Neural cell (in vitro differentiated cells): ENCODE measurements around the gene GRID1. TPM values are rescaled to one million over a fixed set of nuclear protein-coding genes. Genes with fewer than 3 reads are reported as not detected.

Experiments used
- H2AFZ ChIP-seq: fragments of 200-600, 300-800 bp; sonication (generic), shearing (Covaris generic); 2 replicates; pipeline ENCODE4 v1.6.0; 2014; ENCODE audit warnings: low read depth, mild to moderate bottlenecking, antibody characterized with exemption, low read length, moderate library complexity
- H3F3A ChIP-seq: fragments of 200-600 bp; shearing (Covaris generic); 2 replicates; pipeline ENCODE4 v1.6.1; 2016; ENCODE audit warnings: mild to moderate bottlenecking, moderate library complexity, mixed read lengths, antibody characterized with exemption, low read length; ENCODE audit not compliant: insufficient read depth, poor library complexity, severe bottlenecking
- H3K27ac ChIP-seq: fragments of 200-600, 300-800 bp; sonication (generic), shearing (Covaris generic); 2 replicates; pipeline ENCODE4 v1.5.1; 2014; ENCODE audit warnings: mild to moderate bottlenecking, low read length, moderate library complexity
- H3K27me3 ChIP-seq: fragments of 300-800, 200-600 bp; sonication (generic), shearing (Covaris generic); 2 replicates; pipeline ENCODE4 v1.6.0; 2014; ENCODE audit warnings: mild to moderate bottlenecking, low read depth, low read length, moderate library complexity; ENCODE audit not compliant: insufficient read depth
- H3K36me3 ChIP-seq: fragments of 300-800, 200-600 bp; sonication (generic), shearing (Covaris generic); 2 replicates; pipeline ENCODE4 v1.5.1; 2014; ENCODE audit warnings: mild to moderate bottlenecking, antibody characterized with exemption, low read length, moderate library complexity; ENCODE audit not compliant: insufficient read depth
- H3K4me2 ChIP-seq: fragments of 300-800, 200-600 bp; sonication (generic), shearing (Covaris generic); 2 replicates; pipeline ENCODE4 v1.6.0; 2014; ENCODE audit warnings: mild to moderate bottlenecking, low read length
- H3K4me3 ChIP-seq: fragments of 300-800, 200-600 bp; sonication (generic), shearing (Covaris generic); 2 replicates; pipeline ENCODE4 v1.5.1; 2014; ENCODE audit warnings: mild to moderate bottlenecking, low read length, moderate library complexity
- H3K79me2 ChIP-seq: fragments of 200-600 bp; shearing (Covaris generic); replicated peaks from 2 replicates; pipeline ENCODE4 v1.6.0; 2014; ENCODE audit warnings: mild to moderate bottlenecking, low read length, moderate library complexity; ENCODE audit not compliant: insufficient read depth
- H3K9ac ChIP-seq: fragments of 300-800, 200-600 bp; sonication (generic), shearing (Covaris generic); 2 replicates; pipeline ENCODE4 v1.6.1; 2016; ENCODE audit warnings: mild to moderate bottlenecking, low read length, mixed read lengths
- H3K9me2 ChIP-seq: fragments of 200-600 bp; shearing (Covaris generic); 2 replicates; pipeline ENCODE4 v1.6.1; 2016; ENCODE audit warnings: mild to moderate bottlenecking, low read length, mixed read lengths; ENCODE audit not compliant: insufficient read depth
- H3K9me3 ChIP-seq: fragments of 200-600, 300-800 bp; sonication (generic), shearing (Covaris generic); 2 replicates; pipeline ENCODE4 v1.6.1; 2016; ENCODE audit warnings: mild to moderate bottlenecking, mixed run types, low read length, moderate library complexity, mixed read lengths
- H4K20me1 ChIP-seq: fragments of 200-600 bp; shearing (Covaris generic); 2 replicates; pipeline ENCODE4 v1.6.1; 2016; ENCODE audit warnings: mild to moderate bottlenecking, mixed run types; ENCODE audit not compliant: insufficient read depth
- EP300 ChIP-seq: fragments of 450-650 bp; conservative IDR thresholded peaks from 2 replicates; pipeline ENCODE4 v1.6.1; 2014; ENCODE audit warnings: antibody characterized with exemption, mild to moderate bottlenecking, moderate library complexity; ENCODE audit not compliant: poor library complexity, severe bottlenecking
- EZH2 ChIP-seq: fragments of 200-600, 300-800 bp; shearing (Covaris generic), sonication (generic); IDR thresholded peaks from 2 replicates; pipeline ENCODE4 v1.6.1; 2014; ENCODE audit warnings: antibody characterized with exemption, low read length, borderline replicate concordance, mild to moderate bottlenecking; ENCODE audit not compliant: insufficient read depth, poor library complexity, severe bottlenecking
- MXI1 ChIP-seq: fragments of 450-650 bp; conservative IDR thresholded peaks from 2 replicates; pipeline ENCODE4 v1.6.1; 2014; ENCODE audit warnings: antibody characterized with exemption, mild to moderate bottlenecking; ENCODE audit not compliant: poor library complexity, severe bottlenecking
- POLR2AphosphoS5 ChIP-seq: IDR thresholded peaks from 2 replicates; pipeline ENCODE4 v1.6.1; 2012
- RAD21 ChIP-seq: fragments of 450-650 bp; conservative IDR thresholded peaks from 2 replicates; pipeline ENCODE4 v1.6.1; 2014; ENCODE audit warnings: antibody characterized with exemption, mild to moderate bottlenecking, moderate library complexity
- REST ChIP-seq: IDR thresholded peaks from 2 replicates; pipeline ENCODE4 v1.6.1; 2012; ENCODE audit warnings: borderline replicate concordance
- SMC3 ChIP-seq: fragments of 450-650 bp; conservative IDR thresholded peaks from 2 replicates; pipeline ENCODE4 v1.6.1; 2014; ENCODE audit warnings: antibody characterized with exemption, mild to moderate bottlenecking, moderate library complexity; ENCODE audit not compliant: poor library complexity
- TAF1 ChIP-seq: IDR thresholded peaks from 2 replicates; pipeline ENCODE4 v1.6.1; 2012; ENCODE audit warnings: low read depth
- polyA plus RNA-seq: library from polyadenylated mRNA; depleted of rRNA; stranded (reverse); fragments of >200 nt; gene quantifications from 2 replicates; pipeline ENCODE4 v1.2.3, GENCODE V29; 2014
- TF ChIP-seq, protein P1 (sequence below): fragments of 450-650 bp; IDR thresholded peaks from 2 replicates; pipeline ENCODE4 v1.5.1; 2014; ENCODE audit warnings: antibody characterized with exemption, mild to moderate bottlenecking, moderate library complexity; ENCODE audit not compliant: poor library complexity, severe bottlenecking

The GRID1 gene
- polyA plus RNA-seq, 1 donor from 2014 or later = 7.3 TPM

DNA sequence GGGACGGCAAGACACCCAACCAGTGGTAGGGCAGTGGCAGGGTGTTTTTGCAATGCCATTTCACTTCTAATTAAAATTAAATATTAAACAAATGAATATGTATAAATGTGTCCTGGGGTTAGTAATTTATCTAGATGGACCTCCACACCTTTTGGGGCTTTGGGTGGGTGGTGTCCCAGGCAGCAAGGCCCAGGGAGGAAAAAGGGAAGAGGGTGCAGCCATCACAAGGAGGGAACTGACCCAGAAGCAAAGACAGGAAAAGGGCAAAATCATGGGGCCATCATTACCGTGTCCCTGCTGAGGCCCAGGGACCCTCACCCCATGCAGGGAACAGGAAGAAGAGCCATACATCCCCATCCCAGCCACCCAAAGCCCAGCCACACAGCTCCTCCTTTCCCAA lies 204.6 kb downstream of the GRID1 start:
- Histone ChIP-seq H3K36me3 (no peaks in the 10 kb centered on the region), H3K27me3 (no peaks in the 10 kb centered on the region), H3K27ac (no peak overlapping the region), H3K9ac (no peak overlapping the region), H3K9me3 (no peaks in the 10 kb centered on the region), H3K79me2 (no peaks in the 10 kb centered on the region), H3F3A (no peaks in the 10 kb centered on the region), H2AFZ (no peak overlapping the region), H3K4me3 (no peak overlapping the region), H3K9me2 (no peaks in the 10 kb centered on the region), H4K20me1 (no peaks in the 10 kb centered on the region), H3K4me2 (no peak overlapping the region)
- no peak for TF ChIP-seq POLR2AphosphoS5
- no peak for TF ChIP-seq REST
- TF ChIP-seq MXI1 = no peak
- TF ChIP-seq RAD21 = no peak
- TF ChIP-seq, protein P1, sequence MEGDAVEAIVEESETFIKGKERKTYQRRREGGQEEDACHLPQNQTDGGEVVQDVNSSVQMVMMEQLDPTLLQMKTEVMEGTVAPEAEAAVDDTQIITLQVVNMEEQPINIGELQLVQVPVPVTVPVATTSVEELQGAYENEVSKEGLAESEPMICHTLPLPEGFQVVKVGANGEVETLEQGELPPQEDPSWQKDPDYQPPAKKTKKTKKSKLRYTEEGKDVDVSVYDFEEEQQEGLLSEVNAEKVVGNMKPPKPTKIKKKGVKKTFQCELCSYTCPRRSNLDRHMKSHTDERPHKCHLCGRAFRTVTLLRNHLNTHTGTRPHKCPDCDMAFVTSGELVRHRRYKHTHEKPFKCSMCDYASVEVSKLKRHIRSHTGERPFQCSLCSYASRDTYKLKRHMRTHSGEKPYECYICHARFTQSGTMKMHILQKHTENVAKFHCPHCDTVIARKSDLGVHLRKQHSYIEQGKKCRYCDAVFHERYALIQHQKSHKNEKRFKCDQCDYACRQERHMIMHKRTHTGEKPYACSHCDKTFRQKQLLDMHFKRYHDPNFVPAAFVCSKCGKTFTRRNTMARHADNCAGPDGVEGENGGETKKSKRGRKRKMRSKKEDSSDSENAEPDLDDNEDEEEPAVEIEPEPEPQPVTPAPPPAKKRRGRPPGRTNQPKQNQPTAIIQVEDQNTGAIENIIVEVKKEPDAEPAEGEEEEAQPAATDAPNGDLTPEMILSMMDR = no peak
- TF ChIP-seq SMC3 = no peak
- TF ChIP-seq EZH2 = no peak
- TF ChIP-seq EP300 = no peak
- no peak for TF ChIP-seq TAF1

DNA sequence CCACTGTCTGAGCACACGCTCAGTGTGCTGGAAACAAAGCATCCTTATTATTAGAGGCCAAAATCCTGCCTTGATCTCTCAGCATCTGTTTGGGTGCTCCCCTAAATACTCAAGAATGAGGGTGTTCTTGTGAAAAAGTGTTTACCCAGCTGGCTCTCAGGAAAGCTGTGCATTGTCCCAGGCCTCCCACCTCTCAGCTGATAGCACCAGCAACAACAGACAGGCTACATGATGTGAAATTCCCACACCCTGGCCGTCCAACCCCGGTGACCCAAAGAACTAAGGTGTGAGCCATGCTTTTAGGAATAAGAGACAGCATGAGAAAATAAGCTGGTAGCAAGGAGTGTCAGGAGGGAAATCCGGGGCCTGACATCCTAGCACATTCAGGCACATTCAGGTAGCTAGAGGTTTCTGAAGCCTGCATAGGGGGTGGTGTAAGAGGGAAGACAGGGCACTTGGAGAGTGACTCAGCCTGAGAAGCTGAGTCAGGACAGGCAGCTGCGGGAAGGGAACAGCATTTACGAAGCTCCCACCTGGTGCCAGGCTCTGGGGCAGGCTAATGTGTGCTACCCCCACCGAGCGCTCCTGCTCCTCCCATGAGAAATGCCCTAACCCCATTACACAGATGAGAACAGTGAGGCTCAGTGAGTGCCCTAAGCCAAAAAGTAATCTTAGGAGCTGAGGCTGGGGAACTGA lies 205.6 kb downstream of the GRID1 start:
- Histone ChIP-seq H3K27ac (no peak overlapping the region), H3K4me2 (no peak overlapping the region), H3F3A (no peaks in the 10 kb centered on the region), H3K9ac (no peak overlapping the region), H2AFZ (no peak overlapping the region), H3K36me3 (no peaks in the 10 kb centered on the region), H4K20me1 (no peaks in the 10 kb centered on the region), H3K4me3 (no peak overlapping the region), H3K9me3 (no peaks in the 10 kb centered on the region), H3K9me2 (no peaks in the 10 kb centered on the region), H3K27me3 (no peaks in the 10 kb centered on the region), H3K79me2 (no peaks in the 10 kb centered on the region)
- TF ChIP-seq, protein P1 = no peak
- TF ChIP-seq EZH2 (no peak), MXI1 (no peak), SMC3 (no peak), RAD21 (no peak), REST (no peak), POLR2AphosphoS5 (no peak), EP300 (no peak), TAF1 (no peak)
